AG04449 (cell line): ENCODE results near the gene PRDM4.
A peak's percentile ranks its signal among the peaks of the same experiment; 100 is the strongest.

Experiments
- CTCF ChIA-PET: fragments of 350-600 bp; formaldehyde crosslinking; extraction: SDS; loops from one replicate; lab custom pipeline; 2021; ENCODE audit warnings: antibody characterized with exemption; lab: Yijun Ruan, JAX
- POLR2A ChIA-PET: fragments of 400-600, 350-600 bp; formaldehyde crosslinking; extraction: SDS; loops from one replicate; lab custom pipeline; 2020; ENCODE audit warnings: antibody characterized with exemption, inconsistent platforms; lab: Yijun Ruan, JAX
- DNase-seq: peaks from one replicate; pipeline ENCODE4 v3.0.0-alpha.2; 2010; ENCODE audit warnings: low read depth, low spot score
- H3K4me3 ChIP-seq: 2 replicates; pipeline ENCODE4 v1.5.1; 2011; ENCODE audit warnings: low read depth, mild to moderate bottlenecking, control low read depth, low read length
- CTCF ChIP-seq: IDR thresholded peaks from one replicate; pipeline ENCODE4 v1.5.1; 2011; ENCODE audit warnings: mild to moderate bottlenecking, moderate library complexity, low read length, control low read depth, inconsistent platforms; ENCODE audit not compliant: insufficient read depth; ENCODE audit errors: missing control alignments

Gene PRDM4

DNA sequence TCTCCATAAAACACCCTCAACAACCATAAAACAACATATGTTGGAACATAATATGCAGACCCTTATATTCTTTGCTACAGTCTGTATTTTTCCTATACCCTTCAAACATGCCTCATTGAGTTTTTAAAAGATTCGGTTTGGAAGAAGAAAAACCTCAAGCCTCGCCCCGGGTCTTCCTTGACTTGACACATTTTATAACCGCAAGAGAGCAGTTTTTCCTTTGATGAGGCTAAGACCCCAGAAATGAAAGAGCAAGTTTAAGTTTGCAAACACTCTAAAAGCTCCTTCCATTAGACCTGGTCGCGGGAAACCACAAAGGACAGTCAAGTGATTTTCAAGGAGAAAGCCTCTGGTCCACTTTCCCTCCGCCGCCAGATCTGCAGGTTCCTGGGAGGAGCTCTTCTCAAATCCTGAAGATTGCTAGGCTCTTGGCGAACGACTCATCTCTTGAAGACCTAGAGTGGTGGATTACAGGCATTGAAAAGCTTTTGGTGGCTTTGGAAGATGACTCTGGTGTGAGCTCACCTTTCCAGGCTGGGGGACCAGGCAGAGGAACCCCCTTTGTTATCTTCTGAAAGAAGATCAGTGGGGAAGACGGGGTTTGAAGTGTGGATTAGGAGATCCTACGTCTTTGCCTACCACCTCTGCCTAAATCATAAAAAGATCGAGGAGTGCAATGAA lies 13.6 kb upstream of the PRDM4 start, which contains the start of gene ASCL4:
Gene ASCL4, plus strand, starts transcription at position 356 of the 681 bp plus-strand sequence. CDS start 515 bp downstream, outside the sequence.
- no peak for DNase-seq
- ChIA-PET CTCF (no interaction called here), POLR2A (no interaction called here)
- no peak for TF ChIP-seq CTCF
- no peak within 1 kb of the TSS for H3K4me3 ChIP-seq

DNA sequence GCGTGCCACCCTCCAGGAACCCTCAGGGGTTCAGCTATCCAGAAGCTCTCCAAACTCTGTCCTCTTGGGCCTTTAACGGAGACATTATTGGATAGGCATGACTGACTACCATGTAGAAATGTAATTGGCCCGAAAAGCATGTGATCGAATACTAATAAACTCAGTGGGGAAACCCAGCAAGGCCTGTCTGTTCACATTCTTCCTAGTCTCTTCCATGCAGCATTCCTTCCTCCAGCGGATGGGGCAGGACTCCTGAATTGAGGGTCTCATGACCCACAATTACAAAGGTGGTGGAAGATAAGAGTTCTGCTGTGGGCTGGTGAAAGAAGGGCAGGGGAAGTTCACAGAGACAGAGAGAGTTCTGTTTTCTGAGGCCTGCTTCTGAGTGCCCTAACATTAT lies 6.5 kb upstream of the PRDM4 start:
- ChIA-PET POLR2A (no interaction called here), CTCF (no interaction called here)
- TF ChIP-seq CTCF = no peak

DNA sequence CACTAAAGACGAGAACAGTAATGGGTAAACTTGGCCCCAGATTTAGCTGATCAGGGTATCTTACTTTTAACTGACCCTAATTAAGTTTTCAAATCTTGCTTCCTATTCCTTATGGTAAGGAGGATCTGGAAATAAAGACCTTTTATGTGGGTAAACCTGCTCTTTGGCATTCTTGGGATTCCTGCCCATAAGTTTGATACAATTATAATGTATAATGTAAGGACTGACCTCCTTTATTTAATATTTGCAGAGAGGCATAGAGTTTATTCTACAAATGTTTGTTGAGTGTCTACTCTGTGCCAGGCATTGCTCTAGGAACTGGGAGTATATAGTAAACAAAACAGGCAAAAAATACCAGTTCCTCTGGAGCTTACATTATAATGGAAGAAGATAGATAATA lies 4.4 kb upstream of the PRDM4 start:
- POLR2A ChIA-PET = no interaction called here
- H3K4me3 ChIP-seq = no peak overlapping the region
- CTCF ChIA-PET = no interaction called here
- TF ChIP-seq CTCF = no peak
- no peak for DNase-seq

More for the DNA sequence above, 6.5 kb upstream of the PRDM4 start:
- no peak for DNase-seq
- H3K4me3 ChIP-seq = no peak overlapping the region

- POLR2A ChIA-PET = no interaction called here
- DNase-seq = no peak
- no peak overlapping the region for H3K4me3 ChIP-seq
- TF ChIP-seq CTCF = no peak
- CTCF ChIA-PET = no interaction called here
Measured at GRCh38 chr12:107764626-107765025, 3.7 kb upstream of the PRDM4 start.

GRCh38 chr12:107762874-107763273 lies 1.9 kb upstream of the PRDM4 start:
- no peak for TF ChIP-seq CTCF
- ChIA-PET POLR2A (no interaction called here), CTCF (interaction anchor here (1.4 kb wide), 1 partner anchor 122 kb away, joined by 3 read pairs; no protein-coding TSS in a partner anchor)
- no peak for DNase-seq
- H3K4me3 ChIP-seq = no peak overlapping the region

- peak overlapping the region; percentile 71 for H3K4me3 ChIP-seq
- ChIA-PET CTCF (no interaction called here), POLR2A (interaction anchor here (1.1 kb wide), 1 partner anchor 81 kb away, joined by 4 read pairs; no protein-coding TSS in a partner anchor)
- DNase-seq = no peak
- no peak for TF ChIP-seq CTCF
Measured at GRCh38 chr12:107761502-107761904, 566 bp upstream of the PRDM4 start.
